GM23248 (cell line): ENCODE measurements around the gene ING2. TPM values are rescaled to one million over a fixed set of nuclear protein-coding genes. Genes with fewer than 3 reads are reported as not detected.
A peak's percentile ranks its signal among the peaks of the same experiment; 100 is the strongest.

Experiments used
- DNase-seq: peaks from one replicate; pipeline ENCODE4 v3.0.0-alpha.2; 2015
- H2AFZ ChIP-seq: fragments of 200-600 bp; sonication (generic); 2 replicates; pipeline ENCODE4 v1.6.1; 2016; ENCODE audit warnings: antibody characterized with exemption
- H3F3A ChIP-seq: fragments of 200-600 bp; sonication (generic); 2 replicates; pipeline ENCODE4 v1.6.1; 2016; ENCODE audit warnings: mild to moderate bottlenecking, antibody characterized with exemption, mixed run types; ENCODE audit not compliant: insufficient read depth
- H3K27ac ChIP-seq: fragments of 200-600 bp; sonication (generic); 2 replicates; pipeline ENCODE4 v1.5.1; 2016; ENCODE audit warnings: mild to moderate bottlenecking
- H3K27me3 ChIP-seq: fragments of 200-600 bp; sonication (generic); replicated peaks from 2 replicates; pipeline ENCODE4 v1.6.1; 2016; ENCODE audit warnings: mild to moderate bottlenecking; ENCODE audit not compliant: insufficient read depth
- H3K36me3 ChIP-seq: fragments of 200-600 bp; sonication (generic); 2 replicates; pipeline ENCODE4 v1.6.1; 2016; ENCODE audit warnings: low read depth, mild to moderate bottlenecking
- H3K4me1 ChIP-seq: fragments of 200-600 bp; sonication (generic); 2 replicates; pipeline ENCODE4 v1.6.1; 2016; ENCODE audit warnings: mild to moderate bottlenecking; ENCODE audit not compliant: insufficient read depth
- H3K4me2 ChIP-seq: fragments of 200-600 bp; sonication (generic); one replicate; pipeline ENCODE4 v1.6.1; 2016; ENCODE audit warnings: mild to moderate bottlenecking; ENCODE audit not compliant: unreplicated experiment
- H3K4me3 ChIP-seq: fragments of 200-600 bp; sonication (generic); 2 replicates; pipeline ENCODE4 v1.5.1; 2016; ENCODE audit warnings: mild to moderate bottlenecking
- H3K79me2 ChIP-seq: fragments of 200-600 bp; sonication (generic); 2 replicates; pipeline ENCODE4 v1.6.1; 2016; ENCODE audit warnings: mild to moderate bottlenecking; ENCODE audit not compliant: insufficient read depth
- H3K9ac ChIP-seq: fragments of 200-600 bp; sonication (generic); 2 replicates; pipeline ENCODE4 v1.6.1; 2016; ENCODE audit warnings: mild to moderate bottlenecking
- H3K9me2 ChIP-seq: fragments of 200-600 bp; sonication (generic); 2 replicates; pipeline ENCODE4 v1.6.1; 2016; ENCODE audit warnings: mixed run types, mild to moderate bottlenecking, moderate library complexity; ENCODE audit not compliant: insufficient read depth
- H3K9me3 ChIP-seq: fragments of 200-600 bp; sonication (generic); one replicate; pipeline ENCODE4 v1.6.1; 2017; ENCODE audit warnings: low read depth
- H4K20me1 ChIP-seq: fragments of 200-600 bp; sonication (generic); 2 replicates; pipeline ENCODE4 v1.6.0; 2016; ENCODE audit not compliant: insufficient read depth
- EZH2 ChIP-seq: fragments of 200-600 bp; sonication (generic); IDR thresholded peaks from 2 replicates; pipeline ENCODE4 v1.6.1; 2018; ENCODE audit warnings: antibody characterized with exemption, mild to moderate bottlenecking; ENCODE audit not compliant: insufficient read depth, poor library complexity, severe bottlenecking
- EZH2phosphoT487 ChIP-seq: fragments of 200-600 bp; sonication (generic); IDR thresholded peaks from 2 replicates; pipeline ENCODE4 v1.6.1; 2018; ENCODE audit warnings: antibody characterized with exemption, moderate library complexity, mild to moderate bottlenecking, low read depth; ENCODE audit not compliant: insufficient read depth
- WGBS, 2 experiments: methylation state at CpG; one replicate each; pipeline ENCODE4 v1.1.6; 2015 to 2017; ENCODE audit warnings: low lambda C conversion rate in 2 of 2, low coverage in 1 of 2; ENCODE audit errors: missing lambda C conversion rate in 2 of 2; 5-methylcytosine and 5-hydroxymethylcytosine counted together
- in situ Hi-C: fragments of 300-500 bp; cut with MboI; formaldehyde crosslinking; loops from 2 replicates; pipeline ENCODE4 v1.15.0; 2020
- polyA plus RNA-seq: library from polyadenylated mRNA; unstranded; fragments of >200 nt; fragmentation: Nextera tagmentation; extraction: Ambion mirVana; gene quantifications from 2 replicates; pipeline ENCODE4 v1.2.1, GENCODE V29; 2016
- total RNA-seq: library from RNA; depleted of rRNA; stranded (reverse); fragments of >200 nt; shearing (Covaris generic); gene quantifications from 2 replicates; pipeline ENCODE4 v1.2.3, GENCODE V29; 2014

The ING2 gene
- total and polyA plus RNA-seq, 2 experiments from 2014 or later, result 12.2 to 20.5 TPM

DNA sequence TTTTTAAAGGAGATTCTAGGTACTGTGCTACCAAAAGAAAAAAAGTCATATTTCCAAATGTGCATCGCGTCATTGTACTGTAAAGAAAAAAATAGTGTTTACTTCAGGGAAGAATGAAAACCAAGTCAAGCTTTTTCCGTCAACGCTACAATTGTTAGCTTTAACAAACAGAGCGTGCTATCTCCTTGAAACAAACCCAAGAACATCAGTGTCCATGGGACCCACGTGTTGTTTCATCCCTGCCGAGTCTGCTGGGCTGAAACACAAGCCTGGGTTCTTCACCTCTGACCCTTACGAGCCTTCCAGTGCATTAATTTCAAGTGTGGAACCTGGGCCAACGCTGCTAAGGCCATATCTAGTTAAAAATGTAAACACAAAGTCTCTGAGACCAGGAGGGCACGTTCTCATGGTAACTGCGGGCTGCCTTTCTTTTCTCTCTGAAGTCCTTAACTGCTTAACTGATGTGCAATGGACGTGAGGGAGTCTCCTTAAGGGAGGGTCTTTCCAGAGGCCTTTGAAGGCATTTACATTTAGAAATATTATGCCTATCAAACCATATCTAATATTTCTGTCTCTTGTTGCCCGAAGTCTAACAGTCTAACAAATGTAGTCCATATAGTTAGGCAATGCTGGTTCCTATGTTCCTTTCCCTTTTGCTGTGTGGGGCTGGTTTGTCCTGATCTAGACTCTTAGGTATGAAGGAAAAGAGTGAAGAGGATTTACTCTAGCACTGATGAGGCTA is 36.3 kb downstream of the ING2 start:
- no peak for DNase-seq
- 24 to 29% methylated on average over 13 of the region's 13 CpGs for WGBS, 2 experiments
- no peaks in the 10 kb centered on the region for H3F3A ChIP-seq
- H3K36me3 ChIP-seq, result no peaks in the 10 kb centered on the region
- H3K4me3 ChIP-seq, result no peak overlapping the region
- no peaks in the 10 kb centered on the region for H3K9me3 ChIP-seq
- no peaks in the 10 kb centered on the region for H3K4me1 ChIP-seq
- H3K9ac ChIP-seq, result no peak overlapping the region
- peak overlapping the region; percentile 31 for H3K4me2 ChIP-seq
- no peaks in the 10 kb centered on the region for H4K20me1 ChIP-seq
- H3K79me2 ChIP-seq, result no peaks in the 10 kb centered on the region
- H3K27ac ChIP-seq, result no peak overlapping the region
- H3K27me3 ChIP-seq, result peaks cover 6% of the 10 kb centered on the region; the same call in 1 of the 2 replicates
- in situ Hi-C loops, result no loop called here
- no peaks in the 10 kb centered on the region for H3K9me2 ChIP-seq
- TF ChIP-seq EZH2phosphoT487, result no peak
- H2AFZ ChIP-seq, result peak overlapping the region; percentile 18; the same call in 1 of the 2 replicates

DNA sequence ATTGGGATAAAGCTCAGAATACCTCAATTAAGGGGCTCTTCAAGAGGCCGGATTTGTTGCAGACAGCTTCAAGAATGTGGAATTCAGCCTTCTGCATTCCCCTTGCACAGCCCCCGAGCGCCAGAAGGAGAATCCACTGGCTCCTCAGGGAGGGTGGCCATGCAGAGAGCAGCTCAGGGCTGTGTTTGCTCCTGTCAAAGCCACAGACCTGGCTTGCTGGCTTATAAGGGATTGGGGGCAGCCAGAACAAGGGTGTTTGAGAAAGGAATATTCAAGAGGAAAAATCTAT is 36.8 kb downstream of the ING2 start:
- Histone ChIP-seq H3K4me1 (no peaks in the 10 kb centered on the region), H3K79me2 (no peaks in the 10 kb centered on the region), H3K9me3 (no peaks in the 10 kb centered on the region), H3K4me2 (no peak overlapping the region), H3K9me2 (no peaks in the 10 kb centered on the region), H3K4me3 (no peak overlapping the region), H3K27me3 (peaks cover 6% of the 10 kb centered on the region; the same call in 1 of the 2 replicates), H3F3A (no peaks in the 10 kb centered on the region), H3K36me3 (no peaks in the 10 kb centered on the region), H4K20me1 (no peaks in the 10 kb centered on the region), H2AFZ (no peak overlapping the region), H3K9ac (no peak overlapping the region), H3K27ac (no peak overlapping the region)
- TF ChIP-seq EZH2 (no peak), EZH2phosphoT487 (no peak)
- 72 to 80% methylated on average over 3 of the region's 3 CpGs for WGBS, 2 experiments
- DNase-seq, result no peak
- in situ Hi-C loops, result no loop called here

DNA sequence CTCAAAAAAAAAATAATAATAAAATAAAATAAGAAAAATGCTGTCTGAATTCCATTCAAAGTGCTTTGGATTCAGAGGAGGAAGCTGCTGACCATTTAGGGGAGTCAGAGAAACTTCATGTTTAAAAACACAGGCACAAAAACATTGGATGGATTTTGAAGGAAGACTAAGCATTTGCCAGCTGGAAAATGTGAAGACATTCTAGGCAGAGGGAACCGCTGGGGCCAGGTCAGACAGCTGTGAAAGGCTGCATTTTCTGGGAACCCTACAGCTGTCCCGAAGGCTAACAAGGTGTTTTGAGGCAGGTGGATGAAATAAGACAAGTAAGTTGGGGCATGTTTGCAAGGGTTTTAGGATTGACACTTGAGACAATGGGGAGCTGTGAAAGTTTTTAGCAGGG is 38.6 kb downstream of the ING2 start:
- Histone ChIP-seq H4K20me1 (no peaks in the 10 kb centered on the region), H3K9ac (no peak overlapping the region), H3K27me3 (peaks cover 6% of the 10 kb centered on the region; the same call in 1 of the 2 replicates), H3K27ac (no peak overlapping the region), H2AFZ (no peak overlapping the region), H3K4me2 (no peak overlapping the region), H3F3A (no peaks in the 10 kb centered on the region), H3K9me3 (no peaks in the 10 kb centered on the region), H3K79me2 (no peaks in the 10 kb centered on the region), H3K4me1 (no peaks in the 10 kb centered on the region), H3K36me3 (no peaks in the 10 kb centered on the region), H3K9me2 (no peaks in the 10 kb centered on the region), H3K4me3 (no peak overlapping the region)
- WGBS, 2 experiments, result 33 to 36% methylated on average over 2 of the region's 2 CpGs
- TF ChIP-seq EZH2 (no peak), EZH2phosphoT487 (no peak)
- no peak for DNase-seq
- in situ Hi-C loops, result no loop called here

DNA sequence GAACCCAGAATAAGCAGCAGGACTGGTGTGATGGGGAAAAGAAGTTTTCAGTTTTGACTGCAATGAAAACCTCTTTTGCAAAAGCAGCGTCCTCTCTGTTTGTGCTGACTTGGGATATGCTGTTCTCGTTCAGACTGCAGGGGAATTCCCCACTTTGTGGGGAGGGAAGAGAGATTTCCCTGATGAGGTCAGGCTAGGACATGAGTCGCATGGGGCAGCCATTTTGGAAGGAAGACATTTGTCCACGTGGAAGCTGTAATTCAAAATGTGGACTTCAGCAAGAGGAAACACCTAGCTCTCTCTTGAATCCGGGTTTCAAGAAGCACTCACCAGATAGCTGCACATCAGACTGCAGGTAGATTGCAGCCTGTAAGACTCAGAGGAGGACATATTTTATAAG is 39.3 kb downstream of the ING2 start:
- H3K27ac ChIP-seq, result no peak overlapping the region
- no peak overlapping the region for H2AFZ ChIP-seq
- in situ Hi-C loops, result no loop called here
- no peak overlapping the region for H3K9ac ChIP-seq
- no peaks in the 10 kb centered on the region for H3K4me1 ChIP-seq
- no peak for TF ChIP-seq EZH2phosphoT487
- no peak for TF ChIP-seq EZH2
- peaks cover 6% of the 10 kb centered on the region; the same call in 1 of the 2 replicates for H3K27me3 ChIP-seq
- H3K4me2 ChIP-seq, result no peak overlapping the region
- DNase-seq, result no peak
- no peaks in the 10 kb centered on the region for H3K9me2 ChIP-seq
- H3K79me2 ChIP-seq, result no peaks in the 10 kb centered on the region
- H3F3A ChIP-seq, result no peaks in the 10 kb centered on the region
- H3K4me3 ChIP-seq, result no peak overlapping the region
- H3K9me3 ChIP-seq, result no peaks in the 10 kb centered on the region
- no peaks in the 10 kb centered on the region for H4K20me1 ChIP-seq
- no peaks in the 10 kb centered on the region for H3K36me3 ChIP-seq
- WGBS, 2 experiments, result 52 to 57% methylated on average over 5 of the region's 5 CpGs
